HCT116 (cell line): ENCODE data around the gene LBR. TPM values are rescaled to one million over a fixed set of nuclear protein-coding genes. Genes with fewer than 3 reads are reported as not detected.
A peak's percentile ranks its signal among the peaks of the same experiment; 100 is the strongest.

Source experiments
- ATAC-seq: fragments of 200-7000 bp; cut with Tn5 transposase; 2 replicates; pipeline ENCODE4 v1.9.1; 2020; ENCODE audit warnings: mild to moderate bottlenecking, moderate library complexity
- BruUV-seq: library from RNA; stranded (reverse); fragments of 400-500 nt; replicated peaks from 2 replicates; lab custom pipeline; 2021; lab: Mats Ljungman, UMichigan
- CTCF ChIA-PET: fragments of 300-600 bp; sonication (Branson Sonifier 250); formaldehyde crosslinking; loops from one replicate; lab custom pipeline; 2021; ENCODE audit warnings: antibody characterized with exemption; lab: Charles Lee
- POLR2A ChIA-PET: fragments of 300-600, 350-600 bp; sonication (Branson Sonifier 250); formaldehyde crosslinking; loops from one replicate; lab custom pipeline; 2021; ENCODE audit warnings: antibody characterized with exemption; lab: Charles Lee
- RAD21 ChIA-PET, 2 experiments: fragments of 300-600 bp; sonication (Branson Sonifier 250); formaldehyde crosslinking; loops; one replicate each; lab custom pipeline; 2023; ENCODE audit warnings: low total read pairs in 2 of 2; ENCODE audit not compliant: uncharacterized antibody in 2 of 2, unreplicated experiment in 2 of 2, low non-redundant PET in 1 of 2; lab: Charles Lee
- DNase-seq: peaks from one replicate; pipeline ENCODE4 v3.0.0-alpha.2; 2010; ENCODE audit warnings: low read depth, low spot score
- H2AFZ ChIP-seq: fragments of 200-600 bp; shearing (Covaris generic), sonication (generic); 2 replicates; pipeline ENCODE4 v1.6.1; 2017; ENCODE audit warnings: low read depth, mixed run types, mixed read lengths, antibody characterized with exemption, low read length; ENCODE audit not compliant: poor library complexity, severe bottlenecking
- H3K27ac ChIP-seq: 2 replicates; pipeline ENCODE4 v1.5.1; 2012; ENCODE audit warnings: low read depth, low read length
- H3K27me3 ChIP-seq: fragments of 200-600 bp; sonication (generic); 2 replicates; pipeline ENCODE4 v1.6.1; 2016; ENCODE audit warnings: mixed run types, low read length, mixed read lengths; ENCODE audit not compliant: insufficient read depth
- H3K36me3 ChIP-seq, 2 experiments: fragments of 200-500 bp in 1 of 2; fragments of 200-600 bp in 1 of 2; sonication (Bioruptor generic) in 1 of 2; sonication (generic) in 1 of 2; 2 replicates each; pipeline versions ENCODE4 v1.5.1 to v1.6.1; 2014 to 2016; ENCODE audit warnings: low read length in 2 of 2, inconsistent platforms in 1 of 2, mixed read lengths in 1 of 2, mixed run types in 1 of 2; ENCODE audit not compliant: insufficient read depth in 2 of 2, control insufficient read depth in 1 of 2
- H3K4me1 ChIP-seq, 2 experiments: fragments of 200-600 bp in 1 of 2; sonication (generic) in 1 of 2; 2 replicates each; pipeline versions ENCODE4 v1.5.1 to v1.6.1; 2012 to 2017; ENCODE audit warnings: low read length in 2 of 2, inconsistent platforms in 1 of 2, mild to moderate bottlenecking in 1 of 2, mixed read lengths in 1 of 2, mixed run types in 1 of 2, moderate library complexity in 1 of 2; ENCODE audit not compliant: insufficient read depth in 2 of 2, control insufficient read depth in 1 of 2
- H3K4me2 ChIP-seq: fragments of 200-600 bp; sonication (generic); 2 replicates; pipeline ENCODE4 v1.6.1; 2017; ENCODE audit warnings: mixed run types, low read length, mixed read lengths
- H3K4me3 ChIP-seq, 2 experiments: fragments of 200-600 bp in 1 of 2; sonication (generic) in 1 of 2; replicated peaks in 1 of 2; 2 replicates each; pipeline ENCODE4 v1.5.1; 2011 to 2016; ENCODE audit warnings: low read length in 2 of 2, control low read depth in 1 of 2, low read depth in 1 of 2, mild to moderate bottlenecking in 1 of 2, mixed read lengths in 1 of 2, mixed run types in 1 of 2
- H3K79me2 ChIP-seq: fragments of 200-600 bp; sonication (generic); 2 replicates; pipeline ENCODE4 v1.6.1; 2017; ENCODE audit warnings: mild to moderate bottlenecking, mixed run types, low read length, moderate library complexity, mixed read lengths; ENCODE audit not compliant: insufficient read depth
- H3K9ac ChIP-seq: fragments of 200-600 bp; sonication (generic); 2 replicates; pipeline ENCODE4 v1.6.1; 2016; ENCODE audit warnings: low read length, mixed read lengths
- H3K9me2 ChIP-seq: fragments of 200-600 bp; sonication (generic), shearing (Covaris generic); 2 replicates; pipeline ENCODE4 v1.6.1; 2017; ENCODE audit warnings: mixed run types, mild to moderate bottlenecking, moderate library complexity; ENCODE audit not compliant: insufficient read depth
- H3K9me3 ChIP-seq, 2 experiments: fragments of 200-500 bp in 1 of 2; fragments of 200-600 bp in 1 of 2; sonication (Bioruptor generic) in 1 of 2; sonication (generic) in 1 of 2; 2 replicates each; pipeline ENCODE4 v1.6.1; 2014 to 2017; ENCODE audit warnings: low read length in 2 of 2, mixed read lengths in 2 of 2, inconsistent platforms in 1 of 2, low read depth in 1 of 2, mild to moderate bottlenecking in 1 of 2, mixed run types in 1 of 2, moderate library complexity in 1 of 2; ENCODE audit not compliant: control insufficient read depth in 1 of 2, insufficient read depth in 1 of 2
- H4K20me1 ChIP-seq: fragments of 200-600 bp; sonication (generic), shearing (Covaris generic); 2 replicates; pipeline ENCODE4 v1.6.1; 2017; ENCODE audit warnings: mixed run types, mild to moderate bottlenecking, moderate library complexity; ENCODE audit not compliant: insufficient read depth
- CTCF ChIP-seq, 3 experiments: fragments of 200-600 bp in 1 of 3; sonication (generic) in 1 of 3; IDR thresholded peaks in 2 of 3; conservative IDR thresholded peaks in 1 of 3; 2 replicates each; pipeline ENCODE4 v1.5.1; 2012 to 2017; ENCODE audit warnings: low read depth in 2 of 3, low read length in 2 of 3, antibody characterized with exemption in 1 of 3, borderline replicate concordance in 1 of 3, control low read depth in 1 of 3, mild to moderate bottlenecking in 1 of 3, mixed read lengths in 1 of 3, mixed run types in 1 of 3, moderate library complexity in 1 of 3; ENCODE audit not compliant: insufficient read depth in 1 of 3
- EGR1 ChIP-seq: IDR thresholded peaks from 2 replicates; pipeline ENCODE4 v1.6.1; 2012; ENCODE audit warnings: low read depth
- JUND ChIP-seq: IDR thresholded peaks from 2 replicates; pipeline ENCODE4 v1.6.1; 2012
- RAD21 ChIP-seq: IDR thresholded peaks from 2 replicates; pipeline ENCODE4 v1.6.1; 2012; ENCODE audit warnings: low read depth, mild to moderate bottlenecking
- SRF ChIP-seq: IDR thresholded peaks from 2 replicates; pipeline ENCODE4 v1.6.1; 2012; ENCODE audit warnings: low read depth
- YY1 ChIP-seq: IDR thresholded peaks from 2 replicates; pipeline ENCODE4 v1.6.1; 2011; ENCODE audit warnings: low read length, low read depth, moderate library complexity, mild to moderate bottlenecking; ENCODE audit not compliant: insufficient replicate concordance; ENCODE audit errors: extremely low read depth
- ZBTB33 ChIP-seq: IDR thresholded peaks from 2 replicates; pipeline ENCODE4 v1.6.1; 2011; ENCODE audit warnings: mild to moderate bottlenecking, low read length, moderate library complexity; ENCODE audit not compliant: insufficient replicate concordance; ENCODE audit errors: extremely low read depth
- ZFX ChIP-seq: fragments of 450-650 bp; IDR thresholded peaks from 2 replicates; pipeline ENCODE4 v1.6.1; 2017
- intact Hi-C: fragments of 100-400 bp; cut with micrococcal nuclease; formaldehyde crosslinking; loops from 2 replicates; pipeline ENCODE4 v1.10.0; 2022
- total RNA-seq: library from RNA; stranded (reverse); gene quantifications from one replicate; pipeline ENCODE4 v1.2.1, GENCODE V29; 2021; ENCODE audit not compliant: unreplicated experiment

LBR gene
- total RNA-seq, 1 experiment from 2014 or later: 97.4 TPM

GRCh38 chr1:225474986-225475820 is 47.4 kb upstream of the LBR start:
- Histone ChIP-seq H3K79me2 (no peaks in the 10 kb centered on the region), H3K4me1 (peaks cover 3 to 10% of the 10 kb centered on the region in 2 experiments; a peak in 3 of 4 replicates), H3K36me3 (no peaks in the 10 kb centered on the region), H3K9ac (no peak overlapping the region), H3K27me3 (no peaks in the 10 kb centered on the region), H4K20me1 (no peaks in the 10 kb centered on the region), H3K4me3 (no peak overlapping the region), H3K27ac (no peak overlapping the region; the same call in 1 of the 2 replicates), H3K9me3 (no peaks in the 10 kb centered on the region), H3K4me2 (peak overlapping the region; percentile 31), H2AFZ (peak overlapping the region; percentile 63), H3K9me2 (no peaks in the 10 kb centered on the region)
- POLR2A ChIA-PET: interaction anchor here (0.7 kb wide), 1 partner anchor 302 kb away, joined by 3 read pairs; the partner anchor contains the start of gene SRP9
- CTCF ChIA-PET: interaction anchor here (0.6 to 1.9 kb wide), 26 partner anchors 10 to 590 kb away, joined by 3 to 9 read pairs (median 5); partner anchors contain the start of genes EPHX1, SRP9 and TMEM63A
- TF ChIP-seq JUND (no peak), RAD21 (peak; percentile 100), YY1 (peak; percentile 66), ZBTB33 (no peak), CTCF (IDR thresholded peaks at IDR 0.05 in 2 of 3, conservative IDR thresholded peaks at IDR 0.05 in 1 of 3; ENCODE audit: borderline replicate concordance in 1 of 3, insufficient read depth in 1 of 3, low read depth in 2 of 3, low read length in 2 of 3) (peak; percentile 100), EGR1 (no peak), ZFX (peak; percentile 34; the same call in 1 of the 2 replicates), SRF (no peak)
- no TSS peak for BruUV-seq
- RAD21 ChIA-PET: interaction anchor here (0.8 to 1.2 kb wide), 6 partner anchors 14 to 499 kb away, joined by 3 to 4 read pairs (median 4); partner anchors contain the start of gene SRP9 (in 1 of the 2)
- peak; percentile 40 for DNase-seq
- ATAC-seq: peak; percentile 92
- intact Hi-C loops: loop anchor here (1.0 to 10.0 kb wide), 6 partner anchors 182 to 590 kb away; partner anchors contain the start of gene H3-3A
